K562 (cell line): Measurements from ENCODE around the gene SS18L1.

Experiments
- CBFB ChIP-seq: sonication (generic); formaldehyde crosslinking; IDR thresholded peaks from 2 replicates; pipeline ENCODE4 v1.4.0; 2020; ENCODE audit warnings: mild to moderate bottlenecking, missing genetic modification reagents
- CHD4 ChIP-seq: fragments of 200-600 bp; sonication (generic); IDR thresholded peaks from 3 replicates; pipeline ENCODE4 v1.6.1; 2012; ENCODE audit warnings: low read depth, mild to moderate bottlenecking, mixed read lengths, low read length, inconsistent platforms; ENCODE audit not compliant: insufficient read depth, insufficient replicate concordance, poor library complexity, severe bottlenecking
- EZH2 ChIP-seq: IDR thresholded peaks from 2 replicates; pipeline ENCODE4 v1.6.1; 2012; ENCODE audit warnings: low read depth, mild to moderate bottlenecking, inconsistent platforms, low read length, borderline replicate concordance
- KLF1 ChIP-seq: fragments of 450-650 bp; IDR thresholded peaks from 2 replicates; pipeline ENCODE4 v1.6.1; 2016; ENCODE audit warnings: missing genetic modification characterization, missing compliant biosample characterization
- POLR2A ChIP-seq: fragments of 450-650 bp; conservative IDR thresholded peaks from 2 replicates; pipeline ENCODE4 v1.6.1; 2016
- ZC3H11A ChIP-seq: IDR thresholded peaks from 2 replicates; pipeline ENCODE4 v1.6.1; 2012; ENCODE audit warnings: low read depth, low read length, improper control_type of control experiment
- ZNF121 ChIP-seq: sonication (generic); formaldehyde crosslinking; conservative IDR thresholded peaks from 2 replicates; pipeline ENCODE4 v1.8.0; 2022; ENCODE audit warnings: missing genetic modification reagents
- TF ChIP-seq, protein P1 (sequence below): fragments of 450-650 bp; IDR thresholded peaks from 2 replicates; pipeline ENCODE4 v1.7.1; 2018; ENCODE audit warnings: mild to moderate bottlenecking, low read depth; ENCODE audit not compliant: partially characterized antibody
- TF ChIP-seq, protein P2 (sequence below): fragments of 150-350 bp; IDR thresholded peaks from 2 replicates; pipeline ENCODE4 v1.6.1; 2014; ENCODE audit warnings: low read depth, mild to moderate bottlenecking, low read length, borderline replicate concordance
- TF ChIP-seq, protein P3 (sequence below): IDR thresholded peaks from 2 replicates; pipeline ENCODE4 v1.6.1; 2016; ENCODE audit warnings: missing genetic modification characterization, missing compliant biosample characterization

DNA sequence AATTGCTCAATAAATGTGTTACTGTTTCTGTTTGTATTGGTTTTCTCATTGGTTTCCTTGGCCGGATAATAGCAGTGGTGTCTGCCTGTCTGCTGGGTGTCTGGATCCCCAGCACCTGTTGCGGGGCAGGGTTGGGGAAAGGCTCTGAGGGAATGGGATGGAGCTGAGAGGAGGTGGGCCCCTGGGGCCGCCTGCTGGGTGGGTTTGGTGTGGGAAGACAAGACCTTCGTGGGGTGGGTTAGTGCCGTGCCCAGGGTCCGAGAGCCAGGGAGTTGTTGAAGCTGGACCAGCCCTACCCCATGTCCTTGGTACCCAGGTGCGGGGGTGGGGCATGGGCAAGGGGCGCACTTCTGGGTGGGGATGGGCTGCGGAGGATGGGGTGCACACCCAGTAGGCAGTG is 4.0 kb downstream of the SS18L1 start:
- no peak for TF ChIP-seq KLF1 (tag)
- no peak for TF ChIP-seq ZNF121 (CRISPR knock-in tag)
- TF ChIP-seq POLR2A = no peak
- TF ChIP-seq CHD4 = no peak
- TF ChIP-seq, protein P1, sequence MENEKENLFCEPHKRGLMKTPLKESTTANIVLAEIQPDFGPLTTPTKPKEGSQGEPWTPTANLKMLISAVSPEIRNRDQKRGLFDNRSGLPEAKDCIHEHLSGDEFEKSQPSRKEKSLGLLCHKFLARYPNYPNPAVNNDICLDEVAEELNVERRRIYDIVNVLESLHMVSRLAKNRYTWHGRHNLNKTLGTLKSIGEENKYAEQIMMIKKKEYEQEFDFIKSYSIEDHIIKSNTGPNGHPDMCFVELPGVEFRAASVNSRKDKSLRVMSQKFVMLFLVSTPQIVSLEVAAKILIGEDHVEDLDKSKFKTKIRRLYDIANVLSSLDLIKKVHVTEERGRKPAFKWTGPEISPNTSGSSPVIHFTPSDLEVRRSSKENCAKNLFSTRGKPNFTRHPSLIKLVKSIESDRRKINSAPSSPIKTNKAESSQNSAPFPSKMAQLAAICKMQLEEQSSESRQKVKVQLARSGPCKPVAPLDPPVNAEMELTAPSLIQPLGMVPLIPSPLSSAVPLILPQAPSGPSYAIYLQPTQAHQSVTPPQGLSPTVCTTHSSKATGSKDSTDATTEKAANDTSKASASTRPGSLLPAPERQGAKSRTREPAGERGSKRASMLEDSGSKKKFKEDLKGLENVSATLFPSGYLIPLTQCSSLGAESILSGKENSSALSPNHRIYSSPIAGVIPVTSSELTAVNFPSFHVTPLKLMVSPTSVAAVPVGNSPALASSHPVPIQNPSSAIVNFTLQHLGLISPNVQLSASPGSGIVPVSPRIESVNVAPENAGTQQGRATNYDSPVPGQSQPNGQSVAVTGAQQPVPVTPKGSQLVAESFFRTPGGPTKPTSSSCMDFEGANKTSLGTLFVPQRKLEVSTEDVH = no peak
- TF ChIP-seq, protein P2, sequence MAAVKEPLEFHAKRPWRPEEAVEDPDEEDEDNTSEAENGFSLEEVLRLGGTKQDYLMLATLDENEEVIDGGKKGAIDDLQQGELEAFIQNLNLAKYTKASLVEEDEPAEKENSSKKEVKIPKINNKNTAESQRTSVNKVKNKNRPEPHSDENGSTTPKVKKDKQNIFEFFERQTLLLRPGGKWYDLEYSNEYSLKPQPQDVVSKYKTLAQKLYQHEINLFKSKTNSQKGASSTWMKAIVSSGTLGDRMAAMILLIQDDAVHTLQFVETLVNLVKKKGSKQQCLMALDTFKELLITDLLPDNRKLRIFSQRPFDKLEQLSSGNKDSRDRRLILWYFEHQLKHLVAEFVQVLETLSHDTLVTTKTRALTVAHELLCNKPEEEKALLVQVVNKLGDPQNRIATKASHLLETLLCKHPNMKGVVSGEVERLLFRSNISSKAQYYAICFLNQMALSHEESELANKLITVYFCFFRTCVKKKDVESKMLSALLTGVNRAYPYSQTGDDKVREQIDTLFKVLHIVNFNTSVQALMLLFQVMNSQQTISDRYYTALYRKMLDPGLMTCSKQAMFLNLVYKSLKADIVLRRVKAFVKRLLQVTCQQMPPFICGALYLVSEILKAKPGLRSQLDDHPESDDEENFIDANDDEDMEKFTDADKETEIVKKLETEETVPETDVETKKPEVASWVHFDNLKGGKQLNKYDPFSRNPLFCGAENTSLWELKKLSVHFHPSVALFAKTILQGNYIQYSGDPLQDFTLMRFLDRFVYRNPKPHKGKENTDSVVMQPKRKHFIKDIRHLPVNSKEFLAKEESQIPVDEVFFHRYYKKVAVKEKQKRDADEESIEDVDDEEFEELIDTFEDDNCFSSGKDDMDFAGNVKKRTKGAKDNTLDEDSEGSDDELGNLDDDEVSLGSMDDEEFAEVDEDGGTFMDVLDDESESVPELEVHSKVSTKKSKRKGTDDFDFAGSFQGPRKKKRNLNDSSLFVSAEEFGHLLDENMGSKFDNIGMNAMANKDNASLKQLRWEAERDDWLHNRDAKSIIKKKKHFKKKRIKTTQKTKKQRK = no peak
- TF ChIP-seq CBFB (CRISPR knock-in tag) = no peak
- TF ChIP-seq, protein P3, sequence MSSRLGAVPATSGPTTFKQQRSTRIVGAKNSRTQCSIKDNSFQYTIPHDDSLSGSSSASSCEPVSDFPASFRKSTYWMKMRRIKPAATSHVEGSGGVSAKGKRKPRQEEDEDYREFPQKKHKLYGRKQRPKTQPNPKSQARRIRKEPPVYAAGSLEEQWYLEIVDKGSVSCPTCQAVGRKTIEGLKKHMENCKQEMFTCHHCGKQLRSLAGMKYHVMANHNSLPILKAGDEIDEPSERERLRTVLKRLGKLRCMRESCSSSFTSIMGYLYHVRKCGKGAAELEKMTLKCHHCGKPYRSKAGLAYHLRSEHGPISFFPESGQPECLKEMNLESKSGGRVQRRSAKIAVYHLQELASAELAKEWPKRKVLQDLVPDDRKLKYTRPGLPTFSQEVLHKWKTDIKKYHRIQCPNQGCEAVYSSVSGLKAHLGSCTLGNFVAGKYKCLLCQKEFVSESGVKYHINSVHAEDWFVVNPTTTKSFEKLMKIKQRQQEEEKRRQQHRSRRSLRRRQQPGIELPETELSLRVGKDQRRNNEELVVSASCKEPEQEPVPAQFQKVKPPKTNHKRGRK = no peak
- TF ChIP-seq EZH2 = no peak
- TF ChIP-seq ZC3H11A = no peak
